ENCODE measurements around the gene ITGA11. TPM values are rescaled to one million over a fixed set of nuclear protein-coding genes. Genes with fewer than 3 reads are reported as not detected.

ITGA11 gene
- total RNA-seq, 4 donors from 2014 or later, result 3.3 to 15.8 (median 8.6) TPM

- TF ChIP-seq EP300 (IDR thresholded peaks at IDR 0.05) (no peak), POLR2AphosphoS5 (IDR thresholded peaks at IDR 0.05) (no peak), CTCF (IDR thresholded peaks at IDR 0.05) (no peak), POLR2A (IDR thresholded peaks at IDR 0.05; ENCODE audit: low read depth) (no peak)
- Histone ChIP-seq H3K4me1 (peaks cover 0 to 9% (median 0%) of the 10 kb centered on the region in 4 donors), H3K36me3 (no peaks in the 10 kb centered on the region), H3K27me3 (peaks cover 0 to 23% (median 0%) of the 10 kb centered on the region in 4 donors), H3K4me3 (no peak overlapping the region), H3K27ac (replicated peaks in 1 of 4) (peak overlapping the region in 2 of 4 donors; percentile 26 to 43), H3K9me3 (no peaks in the 10 kb centered on the region)
- intact Hi-C loops (cut with DNase I), result no loop called here
- 94% methylated on average over 4 of the region's 4 CpGs for WGBS
- DNase-seq (ENCODE audit: extremely low spot score), result no peak
Observed at GRCh38 chr15:68478853-68479252, 46.9 kb upstream of the ITGA11 start.

- DNase-seq (ENCODE audit: extremely low spot score), result no peak
- Histone ChIP-seq H3K27ac (replicated peaks in 1 of 4) (no peak overlapping the region), H3K4me1 (peaks cover 0 to 9% (median 0%) of the 10 kb centered on the region in 4 donors), H3K27me3 (peaks cover 0 to 9% (median 0%) of the 10 kb centered on the region in 4 donors), H3K36me3 (no peaks in the 10 kb centered on the region), H3K4me3 (no peak overlapping the region), H3K9me3 (no peaks in the 10 kb centered on the region)
- TF ChIP-seq POLR2AphosphoS5 (IDR thresholded peaks at IDR 0.05) (no peak), POLR2A (IDR thresholded peaks at IDR 0.05; ENCODE audit: low read depth) (no peak), EP300 (IDR thresholded peaks at IDR 0.05) (no peak)
- intact Hi-C loops (cut with DNase I), result no loop called here
Observed at GRCh38 chr15:68475449-68475848, 43.5 kb upstream of the ITGA11 start.

GRCh38 chr15:68471541-68471940 is 39.6 kb upstream of the ITGA11 start:
- intact Hi-C loops (cut with DNase I), result no loop called here
- no peak overlapping the region for H3K27ac ChIP-seq (replicated peaks in 1 of 4)

GRCh38 chr15:68470976-68471375 is 39.0 kb upstream of the ITGA11 start:
- intact Hi-C loops (cut with DNase I), result no loop called here
- no peak for TF ChIP-seq POLR2AphosphoS5 (IDR thresholded peaks at IDR 0.05)
- no peak for TF ChIP-seq POLR2A (IDR thresholded peaks at IDR 0.05; ENCODE audit: low read depth)
- TF ChIP-seq CTCF (IDR thresholded peaks at IDR 0.05), result no peak
- no peak for TF ChIP-seq EP300 (IDR thresholded peaks at IDR 0.05)
- WGBS, result 100% methylated on average over 3 of the region's 5 CpGs

More at GRCh38 chr15:68471541-68471940, 39.6 kb upstream of the ITGA11 start:
- H3K36me3 ChIP-seq, result no peaks in the 10 kb centered on the region
- TF ChIP-seq POLR2A (IDR thresholded peaks at IDR 0.05; ENCODE audit: low read depth), result no peak
- no peak for TF ChIP-seq EP300 (IDR thresholded peaks at IDR 0.05)
- TF ChIP-seq CTCF (IDR thresholded peaks at IDR 0.05), result no peak
- no peak for TF ChIP-seq POLR2AphosphoS5 (IDR thresholded peaks at IDR 0.05)
- H3K4me1 ChIP-seq, result peaks cover 0 to 14% (median 12%) of the 10 kb centered on the region in 4 donors
- peaks cover 0 to 4% (median 0%) of the 10 kb centered on the region in 4 donors for H3K27me3 ChIP-seq
- DNase-seq (ENCODE audit: extremely low spot score), result peak; percentile 42
- H3K9me3 ChIP-seq, result no peaks in the 10 kb centered on the region
- WGBS, result 90% methylated on average over 5 of the region's 5 CpGs
- H3K4me3 ChIP-seq, result no peak overlapping the region

GRCh38 chr15:68470049-68470742 is 38.2 kb upstream of the ITGA11 start:
- Histone ChIP-seq H3K27ac (replicated peaks in 1 of 4) (no peak overlapping the region), H3K4me3 (no peak overlapping the region), H3K36me3 (no peaks in the 10 kb centered on the region), H3K9me3 (no peaks in the 10 kb centered on the region), H3K4me1 (peaks cover 0 to 14% (median 12%) of the 10 kb centered on the region in 4 donors), H3K27me3 (peaks cover 0 to 4% (median 0%) of the 10 kb centered on the region in 4 donors)
- TF ChIP-seq POLR2AphosphoS5 (IDR thresholded peaks at IDR 0.05) (no peak), CTCF (IDR thresholded peaks at IDR 0.05) (no peak), EP300 (IDR thresholded peaks at IDR 0.05) (no peak), POLR2A (IDR thresholded peaks at IDR 0.05; ENCODE audit: low read depth) (no peak)
- intact Hi-C loops (cut with DNase I), result no loop called here
- WGBS, result 85% methylated on average over 11 of the region's 14 CpGs
- DNase-seq (ENCODE audit: extremely low spot score), result peak; percentile 84

More at GRCh38 chr15:68470976-68471375, 39.0 kb upstream of the ITGA11 start:
- peak; percentile 90 for DNase-seq (ENCODE audit: extremely low spot score)
- no peaks in the 10 kb centered on the region for H3K9me3 ChIP-seq
- peaks cover 0 to 4% (median 0%) of the 10 kb centered on the region in 4 donors for H3K27me3 ChIP-seq
- no peak overlapping the region for H3K27ac ChIP-seq (replicated peaks in 1 of 4)
- H3K4me3 ChIP-seq, result no peak overlapping the region
- H3K4me1 ChIP-seq, result peaks cover 0 to 14% (median 12%) of the 10 kb centered on the region in 4 donors
- no peaks in the 10 kb centered on the region for H3K36me3 ChIP-seq
